Fibroblast of skin of scalp (primary cell): ENCODE measurements around the gene PLAAT2.
"Not testable (repeated sequence)": the region's sequence is repeated elsewhere in the genome, so short reads cannot be mapped to it uniquely, and the experiment has no call there.

Experiments
- DNase-seq: peaks from one replicate; pipeline ENCODE4 v3.0.0-alpha.2; 2013

The PLAAT2 gene

GRCh38 chr11:63578882-63579281, 15.7 kb upstream of the PLAAT2 start:
- not testable (repeated sequence) for DNase-seq

DNA sequence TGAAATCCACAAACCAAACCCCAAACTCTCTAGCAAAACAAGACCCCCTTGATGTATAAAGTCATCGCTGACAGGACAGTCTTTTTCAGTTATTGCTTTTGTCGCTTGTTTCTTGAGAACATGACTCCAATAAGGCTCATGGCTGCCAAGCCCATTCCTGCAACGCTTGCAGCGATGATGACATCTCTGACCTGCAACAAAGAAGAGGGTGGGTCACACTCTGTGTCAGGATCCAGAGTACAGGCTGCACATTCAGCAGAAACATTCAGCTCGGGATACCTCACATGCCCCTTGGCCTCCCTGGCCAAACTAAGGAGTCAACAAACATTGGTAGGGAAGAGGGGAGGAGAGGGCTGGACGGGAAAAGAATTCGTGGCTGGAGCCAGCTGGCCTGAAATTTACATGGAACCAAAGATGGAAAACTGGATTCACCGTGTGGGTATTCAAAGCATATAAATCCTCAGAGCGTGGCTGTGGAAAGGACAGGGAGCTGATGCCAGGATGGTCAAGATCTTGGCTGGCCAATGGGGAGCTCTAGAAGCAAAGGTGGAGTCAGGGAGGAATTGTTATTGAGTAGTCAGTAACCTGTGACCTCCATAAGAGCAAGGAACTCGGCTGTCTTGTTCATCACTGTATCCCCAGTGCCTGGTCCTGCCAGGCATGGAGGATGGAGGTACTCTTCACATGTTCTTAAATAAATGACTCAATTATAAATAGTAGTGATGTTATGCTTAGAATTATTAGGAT, 11.8 kb upstream of the PLAAT2 start:
- DNase-seq = peak; percentile 8

- DNase-seq = peak; percentile 80
These were observed 11.0 kb upstream of the PLAAT2 start for GRCh38 chr11:63573881-63574855.

GRCh38 chr11:63572026-63572688, 9.0 kb upstream of the PLAAT2 start:
- DNase-seq = no peak

GRCh38 chr11:63569570-63569969, 6.4 kb upstream of the PLAAT2 start:
- DNase-seq = no peak

GRCh38 chr11:63567044-63567840, 4.1 kb upstream of the PLAAT2 start:
- peak; percentile 78 for DNase-seq

DNA sequence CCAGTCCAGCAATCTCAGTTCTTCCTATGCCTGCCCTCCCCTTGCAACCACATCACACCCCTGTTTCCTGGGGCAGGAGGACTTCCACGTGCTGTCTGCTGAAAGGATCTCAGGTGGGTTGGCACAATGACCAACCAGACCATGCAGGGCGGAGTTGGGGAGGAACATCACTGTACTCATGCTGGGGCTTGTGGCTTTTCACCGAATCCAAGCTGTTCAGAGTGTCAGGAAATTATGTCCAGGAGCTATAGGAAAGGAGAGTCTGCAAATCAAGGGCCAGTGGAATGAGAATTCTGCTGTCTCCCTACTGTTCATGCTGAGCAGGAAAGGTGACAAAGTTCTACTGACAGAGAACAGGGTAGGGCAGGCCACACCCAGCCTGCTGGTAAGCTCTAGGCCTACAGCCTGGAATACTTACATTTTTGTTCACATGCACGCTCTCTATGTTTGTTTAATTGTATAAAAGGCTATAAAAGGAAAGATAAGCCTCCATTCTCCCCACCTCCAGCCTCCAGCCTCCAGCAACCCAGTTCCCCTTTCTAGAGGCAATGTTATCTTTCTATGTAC, 1.7 kb upstream of the PLAAT2 start:
- DNase-seq = no peak

DNA sequence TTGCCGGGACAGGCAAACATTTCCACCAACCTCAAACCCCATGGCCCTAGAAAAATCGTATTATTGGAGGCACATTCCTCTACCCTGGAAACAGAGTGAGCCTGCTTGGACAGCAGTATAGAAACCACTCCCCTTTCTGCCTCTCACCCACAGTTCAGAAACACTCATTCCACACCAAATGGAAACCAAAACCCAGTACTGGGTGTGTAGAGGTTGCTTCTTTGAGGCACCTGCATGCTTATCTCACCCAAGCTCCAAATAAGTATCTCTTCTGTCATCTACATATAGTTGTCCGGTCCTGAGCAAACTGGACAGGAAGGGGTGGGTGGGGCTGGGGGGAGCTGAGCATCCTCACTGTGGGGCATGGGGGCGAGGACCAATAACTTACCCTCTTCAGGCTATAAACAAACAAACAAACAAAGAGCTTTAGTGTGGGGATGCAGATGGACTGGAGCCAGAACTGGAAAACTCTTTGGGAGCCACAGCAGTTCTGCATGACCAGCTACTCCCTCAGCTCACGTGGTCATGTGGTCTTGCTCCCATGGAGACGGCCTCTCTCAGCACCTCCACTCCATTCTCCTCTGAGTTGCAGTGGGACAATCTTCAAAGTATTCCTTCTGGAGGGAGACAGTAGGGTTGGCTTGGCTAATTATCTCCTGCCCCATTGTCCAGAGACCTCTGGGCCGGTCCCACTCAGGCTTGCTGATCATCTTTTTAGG, 1.0 kb upstream of the PLAAT2 start:
- no peak for DNase-seq

- no peak for DNase-seq
These were observed 2.5 kb downstream of the PLAAT2 start for GRCh38 chr11:63560506-63561180.

GRCh38 chr11:63558459-63559157, 4.6 kb downstream of the PLAAT2 start:
- no peak for DNase-seq

DNA sequence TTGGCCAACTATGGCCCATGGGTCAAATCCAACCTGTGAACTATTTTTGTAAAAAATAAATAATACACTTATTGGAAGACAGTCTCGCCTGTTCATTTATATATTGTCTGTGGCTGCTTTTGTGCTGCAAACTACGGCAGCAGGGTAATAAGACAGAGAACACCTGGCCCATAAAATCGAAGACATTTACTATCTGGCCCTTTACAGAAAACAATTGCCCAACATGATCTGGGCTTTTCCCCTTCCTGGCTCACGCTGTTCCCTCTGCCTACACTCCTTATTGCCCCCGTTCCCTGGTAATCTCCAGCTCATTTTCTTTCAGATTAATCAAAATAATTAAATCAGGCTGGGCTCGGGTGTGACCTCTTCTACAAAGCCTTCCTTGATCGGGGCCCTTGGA, 5.6 kb downstream of the PLAAT2 start:
- no peak for DNase-seq

DNA sequence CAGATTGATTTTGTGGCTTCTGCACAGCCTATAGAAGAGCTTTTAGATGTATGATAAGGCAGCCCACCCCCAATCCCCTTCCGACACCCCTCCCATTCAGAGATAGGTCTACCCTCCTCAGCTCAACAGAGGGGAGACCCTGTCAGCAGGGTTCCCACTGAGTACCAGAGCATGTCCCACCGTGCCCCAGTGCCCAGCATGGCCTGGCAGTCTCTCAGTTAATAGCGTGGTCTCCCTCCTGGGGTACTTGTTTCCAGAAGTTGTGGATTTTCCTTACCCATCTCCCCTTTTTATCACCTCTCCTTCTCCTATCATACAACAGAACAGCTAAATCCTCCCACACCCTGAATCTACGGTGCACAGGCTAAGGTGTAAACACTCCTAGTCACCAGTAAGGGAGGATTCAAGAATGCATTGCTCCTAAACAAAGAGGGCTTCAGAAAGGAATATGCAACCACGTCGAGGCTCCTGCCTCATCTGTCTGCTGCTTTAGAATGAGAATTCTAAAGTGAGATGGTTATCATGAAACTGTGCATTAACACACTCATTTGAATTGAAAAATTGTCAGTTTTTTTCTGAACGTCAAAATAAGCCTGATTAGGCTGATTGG, 6.7 kb downstream of the PLAAT2 start:
- DNase-seq = no peak

DNA sequence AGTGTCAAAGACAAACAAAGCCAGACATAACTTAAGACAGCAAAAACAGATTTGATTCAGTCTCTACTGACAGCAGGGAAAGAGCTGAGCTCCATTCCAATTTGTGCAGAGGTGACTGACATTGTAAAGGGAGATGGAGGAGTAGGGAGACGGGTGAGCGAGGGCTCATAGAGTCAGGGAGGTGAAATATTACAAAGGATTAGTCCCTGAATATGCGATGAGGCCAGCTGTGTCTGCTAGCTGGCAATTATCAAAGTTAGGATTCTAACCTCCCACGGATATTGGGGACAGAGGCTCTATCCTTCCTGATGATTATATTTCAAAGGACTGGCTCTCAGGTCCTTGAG, 8.3 kb downstream of the PLAAT2 start:
- DNase-seq = no peak

- peak; percentile 43 for DNase-seq
These were observed 9.4 kb downstream of the PLAAT2 start for GRCh38 chr11:63553759-63554158.

DNA sequence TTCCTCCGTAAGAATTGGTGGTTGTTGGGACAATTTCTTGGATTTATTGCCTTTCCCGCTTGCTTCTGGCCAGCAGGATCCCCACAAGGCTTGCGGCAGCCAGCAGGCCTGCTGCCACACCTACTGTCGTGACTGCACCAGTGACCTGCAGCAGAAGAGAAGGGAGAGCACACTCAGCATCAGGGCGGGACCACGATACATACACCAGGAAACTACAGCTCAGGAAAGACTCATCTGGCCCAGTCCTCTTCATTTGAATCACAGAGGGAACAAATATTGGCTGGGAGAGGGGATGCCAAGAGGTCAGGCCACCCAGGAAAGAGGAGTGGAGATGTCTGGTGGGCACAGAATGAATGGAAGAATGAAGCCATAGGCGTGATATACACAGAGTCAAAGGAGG, 10.3 kb downstream of the PLAAT2 start:
- DNase-seq = no peak

GRCh38 chr11:63551889-63552266, 11.3 kb downstream of the PLAAT2 start:
- DNase-seq = no peak

DNA sequence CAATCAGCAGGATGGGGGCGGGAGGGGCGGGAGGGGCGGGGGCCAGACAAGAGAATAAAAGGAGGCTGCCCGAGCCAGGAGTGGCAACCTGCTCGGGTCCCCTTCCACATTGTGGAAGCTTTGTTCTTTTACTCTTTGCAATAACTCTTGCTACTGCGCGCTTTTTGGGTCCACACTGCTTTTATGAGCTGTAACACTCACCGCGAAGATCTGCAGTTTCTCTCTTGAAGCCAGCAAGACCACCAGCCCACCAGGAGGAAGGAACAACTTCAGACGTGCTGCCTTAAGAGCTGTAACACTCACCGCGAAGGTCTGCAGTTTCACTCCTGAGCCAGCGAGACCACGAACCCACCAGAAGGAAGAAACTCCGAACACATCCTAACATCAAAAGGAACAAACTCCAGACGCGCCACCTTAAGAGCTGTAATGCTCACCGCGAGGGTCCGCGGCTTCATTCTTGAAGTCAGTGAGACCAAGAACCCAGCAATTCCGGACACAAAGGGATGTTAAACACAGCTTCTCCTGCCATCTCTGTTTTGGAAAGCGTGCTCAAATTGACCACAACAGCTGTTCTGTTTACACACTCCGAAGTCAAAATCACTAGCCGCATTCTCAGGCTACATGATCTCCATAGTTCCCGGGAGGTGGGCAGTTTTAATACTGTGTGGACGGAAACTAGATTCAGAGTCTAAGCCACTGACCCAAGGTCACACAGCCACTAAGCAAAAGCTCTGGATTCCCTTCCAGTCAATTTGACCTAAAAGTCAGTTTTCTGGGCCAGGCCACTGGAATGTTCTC, 11.9 kb downstream of the PLAAT2 start:
- DNase-seq = no peak

GRCh38 chr11:63550156-63550700, 13.0 kb downstream of the PLAAT2 start:
- DNase-seq = not testable (repeated sequence)
